GM21528 (cell line): ENCODE data around the gene PTTG1IP.
A peak's percentile ranks its signal among the peaks of the same experiment; 100 is the strongest.

Experiments used
- ATAC-seq: cut with Tn5 transposase; IDR thresholded peaks from one replicate; pipeline ENCODE4 v1.9.1; 2021; ENCODE audit warnings: mild to moderate bottlenecking, moderate library complexity; ENCODE audit not compliant: unreplicated experiment, low FRiP score

The PTTG1IP gene

DNA sequence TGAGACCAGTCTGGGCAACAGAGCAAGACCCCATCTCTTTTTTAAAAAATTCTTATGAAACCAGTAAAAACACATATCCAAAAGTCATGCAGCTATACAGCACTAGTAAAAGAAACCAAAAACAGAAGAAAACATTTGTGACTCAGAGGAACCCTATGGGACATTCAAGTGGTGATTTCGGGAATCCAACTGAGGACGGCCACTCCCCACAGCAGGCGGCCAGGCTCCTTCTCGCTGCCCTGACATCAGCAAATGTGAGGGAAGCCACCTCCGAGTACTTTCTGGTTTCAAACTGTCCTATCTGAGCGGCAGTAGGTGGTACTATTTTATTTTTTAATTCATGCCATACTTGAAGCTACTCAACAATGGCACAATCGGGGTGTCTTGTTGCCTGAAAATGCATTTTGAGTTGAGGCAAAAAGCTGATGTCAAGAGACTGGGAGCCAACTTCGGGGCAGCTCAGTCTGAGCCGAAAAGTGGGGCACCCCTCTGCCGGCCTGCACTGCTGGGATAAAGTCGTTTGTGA is 58.9 kb downstream of the PTTG1IP start:
- no peak for ATAC-seq

DNA sequence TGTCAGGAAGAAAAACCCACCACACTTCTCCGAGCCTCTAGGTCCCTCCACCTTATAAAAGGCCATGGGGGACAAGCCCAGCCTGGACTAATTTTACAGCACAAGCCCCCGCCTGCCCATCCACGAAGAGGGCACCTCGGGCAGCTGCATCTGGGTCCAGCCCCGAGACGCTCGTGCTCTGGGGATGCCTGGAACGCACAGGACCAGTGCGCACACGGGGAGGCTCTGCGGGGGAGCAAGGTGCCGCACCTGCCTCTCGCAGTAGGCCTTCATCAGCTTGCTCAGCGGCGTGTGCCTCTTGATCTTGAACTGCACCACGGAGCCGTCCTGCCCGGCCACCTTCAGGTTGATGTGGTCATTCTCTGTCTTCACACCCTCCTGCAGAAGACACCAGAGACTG is 59.8 kb downstream of the PTTG1IP start:
- no peak for ATAC-seq

DNA sequence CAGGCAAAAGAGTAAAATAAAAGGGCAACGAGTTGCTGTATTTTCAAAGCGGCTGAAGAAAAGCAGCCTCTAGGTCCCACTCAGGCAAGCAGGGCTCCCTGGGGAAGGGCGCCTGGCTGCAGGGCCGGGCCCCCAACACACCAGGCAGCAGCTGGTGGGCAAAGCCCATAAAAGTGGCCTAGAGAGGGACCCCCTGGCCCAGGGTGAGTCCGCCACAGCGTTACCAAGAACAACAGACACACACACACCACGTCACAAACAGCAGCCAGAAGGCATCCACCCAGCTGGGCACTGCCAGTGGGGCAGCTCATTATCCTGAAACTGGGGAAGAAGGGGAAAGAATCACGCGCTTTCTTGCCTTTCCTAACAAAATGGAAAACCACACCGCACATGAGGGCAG is 60.3 kb downstream of the PTTG1IP start:
- ATAC-seq, result no peak

DNA sequence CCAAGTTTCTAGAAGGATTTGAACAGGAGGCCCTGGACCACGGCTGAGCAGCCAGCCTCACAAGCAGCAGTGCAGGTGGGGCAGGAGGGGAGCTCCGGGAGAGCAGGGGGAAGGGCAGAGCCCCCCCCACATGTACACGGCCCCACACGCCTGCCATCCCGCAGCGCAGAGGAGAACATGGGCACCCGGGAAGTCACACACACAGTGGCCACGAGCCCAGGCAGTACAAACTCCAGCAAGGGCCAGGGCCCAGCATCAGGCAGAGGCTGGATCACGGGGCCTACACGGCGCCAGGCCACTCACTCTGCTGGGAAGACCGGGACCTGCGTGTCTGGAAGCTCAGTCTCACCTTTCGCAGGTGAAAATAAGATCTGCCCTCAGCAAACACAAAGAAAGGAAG is 60.9 kb downstream of the PTTG1IP start:
- no peak for ATAC-seq

DNA sequence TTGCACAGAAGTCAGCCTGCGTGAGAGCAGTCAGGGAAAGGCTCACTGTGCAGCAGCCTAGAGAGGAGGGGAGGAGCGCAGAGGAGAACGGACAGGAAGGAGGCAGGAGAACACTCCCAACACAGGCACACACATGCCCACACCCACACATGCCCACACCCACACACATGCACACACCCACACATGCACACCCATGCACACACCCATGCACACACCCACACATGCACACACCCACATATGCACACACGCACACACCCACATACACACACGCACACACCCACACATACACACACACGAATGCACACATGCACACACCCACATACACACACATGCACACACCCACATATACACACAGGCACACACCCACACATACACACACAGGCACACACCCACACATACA is 62.7 kb downstream of the PTTG1IP start:
- ATAC-seq, result no peak

DNA sequence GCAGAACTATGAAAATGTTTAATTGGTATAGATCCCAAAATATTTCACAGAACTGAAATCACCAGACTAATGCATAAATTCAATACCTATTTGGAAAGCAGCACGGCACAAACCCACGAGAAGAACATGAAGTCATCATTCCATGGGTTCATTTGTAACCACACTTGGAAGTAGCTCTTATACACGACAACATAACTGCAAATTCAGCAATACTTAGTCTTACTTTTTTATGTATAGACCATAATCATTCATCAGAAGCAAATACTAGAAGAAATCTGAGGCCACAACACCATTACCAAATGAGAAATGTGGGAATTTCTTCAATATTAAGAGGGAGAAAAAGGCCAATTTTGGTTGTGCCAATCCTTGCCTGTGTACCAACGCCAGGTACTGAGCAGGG is 67.6 kb downstream of the PTTG1IP start:
- ATAC-seq, result no peak

DNA sequence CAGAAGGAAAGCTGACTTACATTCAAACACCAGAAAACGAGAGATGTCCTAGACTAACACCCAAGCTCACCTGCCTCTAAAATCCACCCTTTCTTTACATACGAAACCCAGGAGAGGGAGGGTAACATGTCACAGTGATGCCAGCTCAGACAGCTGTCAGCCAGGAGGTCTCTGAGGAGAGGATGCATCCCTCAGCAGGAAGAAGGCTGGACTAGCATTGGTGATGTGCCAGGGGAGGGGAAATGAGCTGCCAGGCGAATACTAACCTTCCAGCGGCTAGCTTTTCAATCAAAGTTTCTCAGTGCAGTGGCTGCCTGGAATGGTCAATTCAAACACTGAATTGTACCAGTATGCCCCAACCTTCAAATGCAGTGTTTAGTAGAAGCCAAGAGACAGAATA is 68.3 kb downstream of the PTTG1IP start:
- ATAC-seq, result no peak

DNA sequence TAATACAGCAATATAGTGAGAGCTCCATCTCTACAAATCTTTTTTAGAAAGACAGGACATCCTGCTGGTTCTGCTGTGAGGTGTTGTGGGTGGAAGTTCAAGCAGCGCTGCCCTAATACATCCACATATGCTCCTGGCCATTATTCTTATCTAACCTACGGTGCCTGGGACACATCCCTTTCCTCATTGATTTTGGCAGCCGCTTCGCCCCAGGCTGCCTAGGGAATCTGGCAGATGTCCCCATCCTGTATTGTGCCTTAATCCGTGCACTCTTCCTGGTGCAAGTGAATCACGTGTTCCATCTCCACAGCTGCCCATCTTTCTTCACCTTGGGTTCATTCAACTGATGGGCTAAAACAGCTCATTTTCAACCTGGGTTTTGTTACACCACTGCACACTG is 68.7 kb downstream of the PTTG1IP start:
- ATAC-seq, result no peak

DNA sequence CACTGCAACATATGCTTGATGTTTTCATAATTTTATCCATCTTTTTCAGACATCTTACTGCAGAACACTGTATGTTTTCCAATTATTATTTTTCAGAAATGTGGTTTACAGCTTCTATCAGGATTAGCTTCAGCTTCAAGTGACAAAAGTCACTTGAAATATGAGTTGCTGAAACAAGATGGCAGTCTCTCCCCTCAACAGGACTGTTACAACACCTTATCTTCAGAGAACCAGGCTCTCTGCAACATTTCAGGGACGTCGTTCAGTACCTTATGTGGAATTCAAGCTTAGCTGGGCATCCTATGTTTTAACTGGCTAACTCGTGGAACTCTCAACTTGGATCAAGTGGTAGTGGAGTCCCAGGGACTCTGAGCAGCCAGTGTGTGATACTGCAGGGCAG is 69.8 kb downstream of the PTTG1IP start:
- no peak for ATAC-seq

DNA sequence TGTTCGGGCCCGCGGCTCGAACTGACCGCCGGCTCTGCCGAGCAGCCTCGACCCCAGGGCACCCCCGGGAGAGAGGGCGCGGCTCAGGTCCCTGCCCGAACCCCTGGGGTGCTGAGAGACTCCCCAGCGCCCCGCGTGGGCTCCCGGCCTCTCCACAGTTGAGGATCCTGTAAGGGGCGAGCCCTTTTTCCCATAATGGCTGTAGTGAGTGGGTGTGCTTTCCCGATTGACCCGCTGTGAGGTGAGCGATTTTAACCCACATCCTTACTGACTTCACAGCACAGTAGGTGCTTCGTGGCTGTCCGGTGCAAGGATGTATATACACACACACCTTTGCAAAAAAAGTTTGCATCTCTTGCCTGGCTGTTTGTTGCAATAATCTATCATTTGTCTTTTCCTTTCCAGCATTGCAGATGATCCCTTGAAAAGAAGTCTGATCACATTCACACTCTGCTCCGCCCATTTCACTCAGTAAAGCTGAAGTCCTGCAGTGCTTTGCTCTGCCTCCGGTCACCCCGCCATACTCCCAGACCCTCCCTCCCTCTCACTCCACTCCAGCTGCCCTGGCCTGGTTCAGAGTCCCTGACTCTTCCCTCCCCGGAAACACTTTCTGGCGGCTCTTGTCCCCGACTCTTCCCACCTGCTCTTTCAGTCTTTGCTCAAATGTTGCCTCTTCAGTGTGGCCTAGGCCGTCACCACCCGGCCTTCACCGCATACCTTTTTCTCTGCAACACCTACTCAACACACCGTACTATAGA is 70.9 kb downstream of the PTTG1IP start:
- no peak for ATAC-seq

DNA sequence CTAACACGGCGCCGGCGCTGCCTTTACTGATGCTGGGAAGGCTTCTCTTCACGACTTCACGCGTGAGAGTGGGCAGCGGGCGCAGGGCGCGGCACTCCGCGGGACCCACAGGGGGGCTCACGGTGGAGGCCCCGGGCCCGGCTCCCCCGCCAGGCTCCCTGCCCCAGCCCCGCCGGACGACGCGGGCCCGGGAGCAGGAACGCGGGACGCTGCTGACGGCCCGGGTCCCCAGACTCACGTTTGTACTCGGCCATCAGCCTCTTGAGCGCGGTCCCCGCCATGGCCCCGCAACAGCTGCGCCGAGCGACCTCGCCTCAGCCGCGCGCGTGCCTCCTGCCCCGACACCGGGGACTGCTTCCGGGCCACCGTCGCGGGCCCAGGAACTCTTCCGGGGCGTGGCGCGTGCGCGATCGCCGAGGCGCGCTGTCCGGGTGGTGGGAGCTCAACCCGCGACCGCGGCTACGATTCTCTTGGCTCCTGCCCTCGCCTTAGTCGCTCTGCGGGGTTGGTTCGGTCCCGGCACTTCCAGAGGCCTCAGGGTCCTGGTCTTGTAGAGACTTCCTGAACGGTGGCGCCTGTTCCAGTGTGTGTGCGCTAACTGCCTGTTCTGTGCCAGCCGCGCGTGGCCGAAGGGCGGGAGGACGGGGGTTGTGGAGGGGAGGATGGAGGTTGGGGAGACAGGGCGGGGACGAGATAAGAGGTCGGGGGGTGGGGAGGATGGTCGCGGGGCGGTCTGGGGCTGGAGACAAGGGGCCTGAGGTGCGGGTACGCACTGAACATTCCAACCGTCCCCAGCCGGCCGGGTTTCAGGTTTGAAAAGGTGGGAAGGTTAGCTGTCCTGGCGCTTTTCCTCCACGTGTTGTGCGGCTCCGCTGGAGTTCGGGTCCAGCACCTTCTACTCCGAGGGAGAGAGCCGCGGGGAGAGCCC is 71.8 kb downstream of the PTTG1IP start, which contains the start of gene UBE2G2:
Gene UBE2G2, minus strand, starts transcription at position 353 of the 928 bp plus-strand sequence. Its CDS starts 72 bp downstream, at position 281.
- peak; percentile 64 for ATAC-seq

DNA sequence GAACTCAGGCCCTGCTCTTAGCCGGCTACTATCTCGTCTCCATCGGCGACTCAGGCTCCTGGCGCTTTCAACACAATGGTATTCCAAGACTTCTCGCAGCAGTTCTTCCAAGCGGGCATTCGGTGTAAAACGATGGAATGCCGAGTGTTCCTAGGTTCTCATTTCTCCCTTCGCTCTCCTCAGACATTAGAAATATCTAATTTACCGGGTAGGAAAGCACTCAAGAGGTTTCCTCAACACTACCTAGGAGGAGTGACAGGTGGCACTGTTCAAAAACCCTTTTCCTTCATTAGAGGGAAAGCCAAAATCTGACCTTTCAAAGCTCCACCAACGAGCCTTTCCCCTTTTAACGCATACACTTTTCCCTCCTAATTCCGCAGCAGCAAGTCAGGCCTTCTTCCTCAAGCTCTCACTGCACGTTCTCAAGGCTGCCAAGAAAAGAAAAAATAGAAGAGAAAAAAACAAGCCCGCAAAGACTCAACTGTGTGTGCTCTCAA is 72.5 kb downstream of the PTTG1IP start:
- peak; percentile 56 for ATAC-seq

DNA sequence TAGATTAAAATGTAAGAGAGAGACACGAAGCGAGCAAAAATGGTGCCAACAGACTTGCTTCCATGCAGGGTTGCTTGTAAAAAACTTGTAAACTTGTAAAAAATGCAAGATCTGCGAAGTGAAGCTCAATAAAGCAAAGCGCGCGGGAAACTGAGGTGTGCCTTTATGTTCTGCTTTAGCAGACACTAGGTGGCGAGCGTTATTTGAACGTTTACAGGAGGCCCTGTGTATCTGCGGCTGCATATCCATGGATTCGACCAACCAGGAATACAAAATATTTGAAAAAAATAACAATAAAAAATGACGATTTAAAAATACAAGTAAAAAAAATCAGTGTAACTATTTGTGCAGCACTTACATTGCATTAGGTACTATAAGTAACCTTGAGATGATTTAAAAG is 73.4 kb downstream of the PTTG1IP start:
- no peak for ATAC-seq

DNA sequence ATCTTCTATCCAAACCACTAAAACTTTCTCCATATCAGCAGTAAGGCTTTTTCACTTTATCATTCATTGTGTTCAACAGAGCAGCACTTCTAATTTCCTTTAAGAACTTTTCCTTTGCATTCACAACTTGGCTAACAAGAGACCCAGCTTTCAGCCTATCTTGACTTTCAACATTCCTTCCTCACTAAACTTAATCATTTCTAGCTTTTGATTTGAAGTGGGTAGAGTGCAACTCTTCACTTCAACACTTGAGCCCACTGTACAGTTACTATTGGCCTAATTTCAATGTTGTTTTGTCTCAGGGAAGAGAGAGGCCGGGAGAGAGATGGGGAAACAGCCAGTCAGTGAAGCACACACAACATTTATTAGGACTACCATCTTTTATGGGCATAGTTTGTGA is 73.8 kb downstream of the PTTG1IP start:
- no peak for ATAC-seq
